HEK293 (cell line): Measurements from ENCODE around the gene CTF1.

ENCODE experiments used
- CTCF ChIA-PET: fragments of 350-600 bp; formaldehyde crosslinking; extraction: SDS; loops from one replicate; lab custom pipeline; 2021; ENCODE audit warnings: antibody characterized with exemption; lab: Yijun Ruan, JAX
- POLR2A ChIA-PET: fragments of 300-600 bp; formaldehyde crosslinking; extraction: SDS; loops from one replicate; lab custom pipeline; 2020; ENCODE audit warnings: antibody characterized with exemption, inconsistent platforms; lab: Yijun Ruan, JAX
- H3K27ac ChIP-seq: fragments of 200-500 bp; sonication (Bioruptor generic); 2 replicates; pipeline ENCODE4 v1.5.1; 2014; ENCODE audit warnings: low read depth, low read length, control low read depth, inconsistent platforms; ENCODE audit errors: extremely low read depth
- H3K36me3 ChIP-seq, 2 experiments: fragments of 200-500 bp in 1 of 2; sonication (Bioruptor generic) in 1 of 2; 1 replicate in 1 of 2; 2 replicates in 1 of 2; pipeline ENCODE4 v1.5.1; 2014 to 2017; ENCODE audit warnings: inconsistent platforms in 2 of 2, low read length in 2 of 2; ENCODE audit not compliant: control insufficient read depth in 2 of 2, insufficient read depth in 1 of 2
- H3K4me1 ChIP-seq: fragments of 200-500 bp; sonication (Bioruptor generic); 2 replicates; pipeline ENCODE4 v1.5.1; 2014; ENCODE audit warnings: mild to moderate bottlenecking, low read length, inconsistent platforms; ENCODE audit not compliant: control insufficient read depth, insufficient read depth
- H3K4me3 ChIP-seq: 2 replicates; pipeline ENCODE4 v1.5.1; 2011; ENCODE audit warnings: low read depth, mild to moderate bottlenecking, control low read depth, low read length, moderate library complexity
- H3K9me3 ChIP-seq: fragments of 200-500 bp; sonication (Bioruptor generic); 2 replicates; pipeline ENCODE4 v1.5.1; 2014; ENCODE audit warnings: low read depth, low read length, inconsistent platforms; ENCODE audit not compliant: control insufficient read depth, insufficient read depth
- GLIS1 ChIP-seq: fragments of 450-650 bp; formaldehyde crosslinking; IDR thresholded peaks from 2 replicates; pipeline ENCODE4 v1.5.1; 2016; ENCODE audit warnings: missing biosample characterization, missing genetic modification characterization
- HIC1 ChIP-seq: fragments of 450-650 bp; formaldehyde crosslinking; IDR thresholded peaks from 2 replicates; pipeline ENCODE4 v1.5.1; 2016; ENCODE audit warnings: missing biosample characterization, missing genetic modification characterization
- MYNN ChIP-seq: fragments of 450-650 bp; formaldehyde crosslinking; IDR thresholded peaks from 2 replicates; pipeline ENCODE4 v1.5.1; 2016; ENCODE audit warnings: missing biosample characterization, missing genetic modification characterization, borderline replicate concordance
- PATZ1 ChIP-seq: fragments of 450-650 bp; formaldehyde crosslinking; IDR thresholded peaks from 2 replicates; pipeline ENCODE4 v1.5.1; 2016; ENCODE audit warnings: missing biosample characterization, missing genetic modification characterization
- SP2 ChIP-seq: fragments of 450-650 bp; formaldehyde crosslinking; IDR thresholded peaks from 2 replicates; pipeline ENCODE4 v1.5.1; 2016; ENCODE audit warnings: missing biosample characterization, missing genetic modification characterization
- WT1 ChIP-seq: fragments of 450-650 bp; formaldehyde crosslinking; IDR thresholded peaks from 2 replicates; pipeline ENCODE4 v1.5.1; 2016; ENCODE audit warnings: missing biosample characterization, missing genetic modification characterization
- ZFP3 ChIP-seq: fragments of 450-650 bp; formaldehyde crosslinking; IDR thresholded peaks from 2 replicates; pipeline ENCODE4 v1.5.1; 2016; ENCODE audit warnings: low read depth, missing biosample characterization, missing genetic modification characterization
- ZNF10 ChIP-seq: fragments of 450-650 bp; formaldehyde crosslinking; IDR thresholded peaks from 2 replicates; pipeline ENCODE4 v1.5.1; 2017; ENCODE audit warnings: missing biosample characterization, missing genetic modification characterization
- ZNF146 ChIP-seq: fragments of 450-650 bp; formaldehyde crosslinking; IDR thresholded peaks from 2 replicates; pipeline ENCODE4 v1.5.1; 2016; ENCODE audit warnings: missing biosample characterization, missing genetic modification characterization
- ZNF148 ChIP-seq: fragments of 450-650 bp; formaldehyde crosslinking; IDR thresholded peaks from 2 replicates; pipeline ENCODE4 v1.5.0; 2017; ENCODE audit warnings: missing biosample characterization, missing genetic modification characterization, borderline replicate concordance
- ZNF155 ChIP-seq: fragments of 450-650 bp; formaldehyde crosslinking; IDR thresholded peaks from 2 replicates; pipeline ENCODE4 v1.5.1; 2016; ENCODE audit warnings: missing biosample characterization, missing genetic modification characterization
- ZNF580 ChIP-seq: fragments of 450-650 bp; formaldehyde crosslinking; IDR thresholded peaks from 2 replicates; pipeline ENCODE4 v1.5.1; 2016; ENCODE audit warnings: missing biosample characterization, missing genetic modification characterization
- ZNF600 ChIP-seq: fragments of 450-650 bp; formaldehyde crosslinking; IDR thresholded peaks from 2 replicates; pipeline ENCODE4 v1.5.1; 2016; ENCODE audit warnings: missing biosample characterization, missing genetic modification characterization
- ZNF654 ChIP-seq: fragments of 450-650 bp; formaldehyde crosslinking; IDR thresholded peaks from 2 replicates; pipeline ENCODE4 v1.5.1; 2016; ENCODE audit warnings: low read depth, missing biosample characterization, missing genetic modification characterization

The CTF1 gene

GRCh38 chr16:30942426-30942806 is 46.0 kb downstream of the CTF1 start (continued):
- no peak for TF ChIP-seq MYNN (tag by site-specific recombination)

GRCh38 chr16:30944352-30944751 is 47.9 kb downstream of the CTF1 start:
- Histone ChIP-seq H3K36me3 (peaks cover 28 to 66% of the 10 kb centered on the region in 2 experiments; a peak in 2 of 3 replicates), H3K4me3 (no peak overlapping the region), H3K9me3 (no peaks in the 10 kb centered on the region), H3K4me1 (no peaks in the 10 kb centered on the region), H3K27ac (no peak overlapping the region)
- POLR2A ChIA-PET: no interaction called here
- no peak for TF ChIP-seq WT1 (tag by site-specific recombination)
- no peak for TF ChIP-seq SP2 (tag by site-specific recombination)
- peak; percentile 79 for TF ChIP-seq ZNF580 (tag by site-specific recombination)
- TF ChIP-seq ZNF148 (tag by site-specific recombination): no peak
- peak; percentile 100 for TF ChIP-seq ZNF146 (tag by site-specific recombination)
- TF ChIP-seq ZNF155: no peak
- CTCF ChIA-PET: interaction anchor here (0.5 to 6.5 kb wide), 9 partner anchors 10 to 514 kb away, joined by 3 to 74 read pairs (median 4); partner anchors contain the start of genes HSD3B7 and SETD1A

- POLR2A ChIA-PET: no interaction called here
- CTCF ChIA-PET: interaction anchor here (0.6 kb wide), 1 partner anchor 12 kb away, joined by 3 read pairs; no protein-coding TSS in a partner anchor
- H3K27ac ChIP-seq: no peak overlapping the region
- no peaks in the 10 kb centered on the region for H3K4me1 ChIP-seq
- no peak for TF ChIP-seq ZNF654 (tag by site-specific recombination)
- peak; percentile 50; the same call in 1 of the 2 replicates for TF ChIP-seq ZNF10 (tag by site-specific recombination)
- TF ChIP-seq PATZ1 (tag by site-specific recombination): 0 out of 2 replicates have a peak, but pooled peaks have one; percentile 27
- TF ChIP-seq ZNF600 (tag by site-specific recombination): peak; percentile 55; the same call in 1 of the 2 replicates
- TF ChIP-seq GLIS1: peak; percentile 71
- peak; percentile 85; the same call in 1 of the 2 replicates for TF ChIP-seq HIC1 (tag by site-specific recombination)
- TF ChIP-seq ZFP3 (tag by site-specific recombination): no peak
- TF ChIP-seq, all 188 proteins: peak for 5
- H3K4me3 ChIP-seq: no peak overlapping the region
- peaks cover 25 to 46% of the 10 kb centered on the region in 2 experiments; a peak in 2 of 3 replicates for H3K36me3 ChIP-seq
- H3K9me3 ChIP-seq: no peaks in the 10 kb centered on the region
Observed at GRCh38 chr16:30946671-30947540, 50.5 kb downstream of the CTF1 start.
